PFSK-1 (cell line): ENCODE results near the gene SCGB2B2.

Experiments
- POLR2AphosphoS5 ChIP-seq: IDR thresholded peaks from 2 replicates; pipeline ENCODE4 v1.6.1; 2012; ENCODE audit warnings: low read depth, mild to moderate bottlenecking, control low read depth, low read length, moderate library complexity
- TF ChIP-seq, protein P1 (sequence below), 2 experiments: IDR thresholded peaks; 2 replicates each; pipeline versions ENCODE4 v1.6.1 to v1.8.0; 2011 to 2012; ENCODE audit warnings: low read depth in 2 of 2, low read length in 2 of 2, control low read depth in 1 of 2, inconsistent platforms in 1 of 2, mild to moderate bottlenecking in 1 of 2, moderate library complexity in 1 of 2; ENCODE audit not compliant: insufficient read depth in 1 of 2

DNA sequence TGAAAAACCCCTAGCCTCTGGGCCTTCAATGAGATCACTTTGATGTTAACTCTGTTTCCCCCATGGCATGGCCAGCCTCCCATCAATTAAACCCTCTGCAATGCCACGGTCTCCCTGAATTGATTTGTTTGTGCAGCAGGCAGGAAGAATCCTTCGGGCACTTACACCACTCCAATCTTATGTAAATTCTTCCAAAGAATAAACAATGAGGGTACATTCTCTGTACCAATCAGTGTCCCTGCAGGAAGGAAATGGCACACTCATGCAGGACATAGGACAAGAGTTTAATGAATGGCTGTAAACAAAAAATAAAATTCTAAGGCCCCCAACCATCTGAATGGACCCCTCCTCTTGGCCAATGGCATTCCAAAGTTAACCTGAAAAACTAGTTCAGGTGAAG is 22.2 kb downstream of the SCGB2B2 start:
- no peak for TF ChIP-seq POLR2AphosphoS5
- TF ChIP-seq, protein P1, sequence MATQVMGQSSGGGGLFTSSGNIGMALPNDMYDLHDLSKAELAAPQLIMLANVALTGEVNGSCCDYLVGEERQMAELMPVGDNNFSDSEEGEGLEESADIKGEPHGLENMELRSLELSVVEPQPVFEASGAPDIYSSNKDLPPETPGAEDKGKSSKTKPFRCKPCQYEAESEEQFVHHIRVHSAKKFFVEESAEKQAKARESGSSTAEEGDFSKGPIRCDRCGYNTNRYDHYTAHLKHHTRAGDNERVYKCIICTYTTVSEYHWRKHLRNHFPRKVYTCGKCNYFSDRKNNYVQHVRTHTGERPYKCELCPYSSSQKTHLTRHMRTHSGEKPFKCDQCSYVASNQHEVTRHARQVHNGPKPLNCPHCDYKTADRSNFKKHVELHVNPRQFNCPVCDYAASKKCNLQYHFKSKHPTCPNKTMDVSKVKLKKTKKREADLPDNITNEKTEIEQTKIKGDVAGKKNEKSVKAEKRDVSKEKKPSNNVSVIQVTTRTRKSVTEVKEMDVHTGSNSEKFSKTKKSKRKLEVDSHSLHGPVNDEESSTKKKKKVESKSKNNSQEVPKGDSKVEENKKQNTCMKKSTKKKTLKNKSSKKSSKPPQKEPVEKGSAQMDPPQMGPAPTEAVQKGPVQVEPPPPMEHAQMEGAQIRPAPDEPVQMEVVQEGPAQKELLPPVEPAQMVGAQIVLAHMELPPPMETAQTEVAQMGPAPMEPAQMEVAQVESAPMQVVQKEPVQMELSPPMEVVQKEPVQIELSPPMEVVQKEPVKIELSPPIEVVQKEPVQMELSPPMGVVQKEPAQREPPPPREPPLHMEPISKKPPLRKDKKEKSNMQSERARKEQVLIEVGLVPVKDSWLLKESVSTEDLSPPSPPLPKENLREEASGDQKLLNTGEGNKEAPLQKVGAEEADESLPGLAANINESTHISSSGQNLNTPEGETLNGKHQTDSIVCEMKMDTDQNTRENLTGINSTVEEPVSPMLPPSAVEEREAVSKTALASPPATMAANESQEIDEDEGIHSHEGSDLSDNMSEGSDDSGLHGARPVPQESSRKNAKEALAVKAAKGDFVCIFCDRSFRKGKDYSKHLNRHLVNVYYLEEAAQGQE (IDR thresholded peaks at IDR 0.05; ENCODE audit: insufficient read depth in 1 of 2, low read depth in 2 of 2, low read length in 2 of 2) = no peak
